ENCODE measurements around the gene CDK11A.
A peak's percentile ranks its signal among the peaks of the same experiment; 100 is the strongest.
"Not testable (repeated sequence)": the region's sequence is repeated elsewhere in the genome, so short reads cannot be mapped to it uniquely, and the experiment has no call there.

Gene CDK11A

GRCh38 chr1:1662392-1662791 is 61.8 kb downstream of the CDK11A start:
- DNase-seq = not testable (repeated sequence)

- peak; percentile 86 for DNase-seq
These were observed 65.3 kb downstream of the CDK11A start, which contains the start of gene CDK11B for GRCh38 chr1:1658583-1659549. Gene CDK11B, minus strand, starts transcription at chr1:1659004. Its CDS starts 1,519 bp downstream, at chr1:1657485.
